OCI-LY1 (cell line): Measurements from ENCODE around the gene PPARGC1A.

Experiments used
- H2AFZ ChIP-seq: fragments of 200-600 bp; sonication (generic), shearing (Covaris generic); 2 replicates; pipeline ENCODE4 v1.6.0; 2014; ENCODE audit warnings: antibody characterized with exemption, mild to moderate bottlenecking, low read length
- H3F3A ChIP-seq: fragments of 200-600 bp; sonication (generic), shearing (Covaris generic); 2 replicates; pipeline ENCODE4 v1.6.0; 2014; ENCODE audit warnings: mild to moderate bottlenecking, antibody characterized with exemption, low read length, moderate library complexity; ENCODE audit not compliant: insufficient read depth
- H3K27ac ChIP-seq: fragments of 200-600 bp; sonication (generic); 2 replicates; pipeline ENCODE4 v1.5.1; 2014; ENCODE audit warnings: low read length, mixed run types, mild to moderate bottlenecking, low read depth; ENCODE audit not compliant: poor library complexity, severe bottlenecking
- H3K27me3 ChIP-seq: fragments of 200-600 bp; sonication (generic); 2 replicates; pipeline ENCODE4 v1.6.0; 2014; ENCODE audit warnings: antibody characterized with exemption, mild to moderate bottlenecking, low read length, moderate library complexity; ENCODE audit not compliant: insufficient read depth
- H3K36me3 ChIP-seq: fragments of 200-600 bp; sonication (generic); 2 replicates; pipeline ENCODE4 v1.6.1; 2014; ENCODE audit warnings: mild to moderate bottlenecking, antibody characterized with exemption, low read length, moderate library complexity, mixed read lengths; ENCODE audit not compliant: insufficient read depth
- H3K4me1 ChIP-seq: fragments of 200-600 bp; sonication (generic); 2 replicates; pipeline ENCODE4 v1.5.1; 2014; ENCODE audit warnings: mild to moderate bottlenecking, low read length, moderate library complexity; ENCODE audit not compliant: insufficient read depth, severe bottlenecking
- H3K4me2 ChIP-seq: fragments of 200-600 bp; sonication (generic), shearing (Covaris generic); 2 replicates; pipeline ENCODE4 v1.6.1; 2014; ENCODE audit warnings: low read length
- H3K4me3 ChIP-seq: fragments of 200-600 bp; sonication (generic); 2 replicates; pipeline ENCODE4 v1.5.1; 2014; ENCODE audit warnings: low read length, low read depth, mild to moderate bottlenecking, mixed read lengths; ENCODE audit not compliant: poor library complexity, severe bottlenecking
- H3K79me2 ChIP-seq: fragments of 200-600 bp; shearing (Covaris generic); 2 replicates; pipeline ENCODE4 v1.6.1; 2016; ENCODE audit warnings: mixed run types, low read length, mixed read lengths; ENCODE audit not compliant: insufficient read depth
- H3K9ac ChIP-seq: fragments of 200-600 bp; sonication (generic), shearing (Covaris generic); 2 replicates; pipeline ENCODE4 v1.6.1; 2014; ENCODE audit warnings: mild to moderate bottlenecking, low read length, mixed read lengths
- H3K9me2 ChIP-seq: fragments of 200-600 bp; sonication (generic), shearing (Covaris generic); 2 replicates; pipeline ENCODE4 v1.6.1; 2014; ENCODE audit warnings: low read depth, mild to moderate bottlenecking, low read length, mixed read lengths
- H3K9me3 ChIP-seq: fragments of 200-600 bp; shearing (Covaris generic); 2 replicates; pipeline ENCODE4 v1.6.1; 2014; ENCODE audit warnings: low read length, mixed read lengths
- H4K20me1 ChIP-seq: fragments of 200-600 bp; sonication (generic), shearing (Covaris generic); 2 replicates; pipeline ENCODE4 v1.6.0; 2016; ENCODE audit warnings: mild to moderate bottlenecking, low read length; ENCODE audit not compliant: insufficient read depth
- CTCF ChIP-seq: fragments of 200-600 bp; sonication (generic), shearing (Covaris generic); IDR thresholded peaks from 2 replicates; pipeline ENCODE4 v1.5.1; 2017; ENCODE audit warnings: mild to moderate bottlenecking, antibody characterized with exemption, low read length, moderate library complexity, mixed read lengths
- EZH2 ChIP-seq: fragments of 200-600 bp; sonication (generic), shearing (Covaris generic); IDR thresholded peaks from 2 replicates; pipeline ENCODE4 v1.8.0; 2017; ENCODE audit warnings: borderline replicate concordance, mixed run types, mild to moderate bottlenecking, antibody characterized with exemption, low read length, moderate library complexity, mixed read lengths

The PPARGC1A gene

GRCh38 chr4:23906839-23907238, 17.0 kb upstream of the PPARGC1A start:
- H3K27ac ChIP-seq: no peak overlapping the region
- no peak overlapping the region for H3K4me3 ChIP-seq
- no peak overlapping the region for H3K4me2 ChIP-seq
- H2AFZ ChIP-seq: no peak overlapping the region
- TF ChIP-seq CTCF: no peak
- TF ChIP-seq EZH2: no peak
- H4K20me1 ChIP-seq: no peaks in the 10 kb centered on the region
- no peaks in the 10 kb centered on the region for H3F3A ChIP-seq
- H3K9me2 ChIP-seq: no peaks in the 10 kb centered on the region
- H3K9me3 ChIP-seq: no peaks in the 10 kb centered on the region
- H3K36me3 ChIP-seq: no peaks in the 10 kb centered on the region
- no peaks in the 10 kb centered on the region for H3K79me2 ChIP-seq
- H3K4me1 ChIP-seq: no peaks in the 10 kb centered on the region
- no peaks in the 10 kb centered on the region for H3K27me3 ChIP-seq
- H3K9ac ChIP-seq: no peak overlapping the region

GRCh38 chr4:23904639-23905071, 14.8 kb upstream of the PPARGC1A start:
- no peaks in the 10 kb centered on the region for H3F3A ChIP-seq
- no peak overlapping the region for H3K4me2 ChIP-seq
- no peaks in the 10 kb centered on the region for H3K36me3 ChIP-seq
- no peak overlapping the region for H2AFZ ChIP-seq
- H3K9me2 ChIP-seq: no peaks in the 10 kb centered on the region
- H3K4me1 ChIP-seq: no peaks in the 10 kb centered on the region
- H3K79me2 ChIP-seq: no peaks in the 10 kb centered on the region
- H3K27me3 ChIP-seq: no peaks in the 10 kb centered on the region
- no peak overlapping the region for H3K27ac ChIP-seq
- H3K4me3 ChIP-seq: no peak overlapping the region
- TF ChIP-seq EZH2 (no peak), CTCF (no peak)
- no peak overlapping the region for H3K9ac ChIP-seq
- H3K9me3 ChIP-seq: no peaks in the 10 kb centered on the region
- no peaks in the 10 kb centered on the region for H4K20me1 ChIP-seq

GRCh38 chr4:23903859-23904438, 14.1 kb upstream of the PPARGC1A start:
- H3K4me2 ChIP-seq: no peak overlapping the region
- no peak for TF ChIP-seq EZH2
- no peak for TF ChIP-seq CTCF
- H3K79me2 ChIP-seq: no peaks in the 10 kb centered on the region

More at GRCh38 chr4:23903859-23904438, 14.1 kb upstream of the PPARGC1A start:
- no peaks in the 10 kb centered on the region for H3K36me3 ChIP-seq
- no peak overlapping the region for H3K4me3 ChIP-seq
- no peak overlapping the region for H2AFZ ChIP-seq
- no peaks in the 10 kb centered on the region for H3K27me3 ChIP-seq
- H3K9me3 ChIP-seq: no peaks in the 10 kb centered on the region
- no peaks in the 10 kb centered on the region for H3K9me2 ChIP-seq
- H4K20me1 ChIP-seq: no peaks in the 10 kb centered on the region
- H3K9ac ChIP-seq: no peak overlapping the region
- H3F3A ChIP-seq: no peaks in the 10 kb centered on the region
- H3K4me1 ChIP-seq: no peaks in the 10 kb centered on the region
- no peak overlapping the region for H3K27ac ChIP-seq
